Sigmoid colon (tissue), 3 donors: ENCODE data around the gene AMBRA1.

Experiments used
- POLR2A ChIP-seq, 2 donors: fragments of 450-650 bp; IDR thresholded peaks; one replicate each; pipeline ENCODE4 v1.6.1; 2016; ENCODE audit warnings: antibody characterized with exemption in 2 of 2, mild to moderate bottlenecking in 2 of 2, moderate library complexity in 2 of 2
- TF ChIP-seq, protein P1 (sequence below), 4 experiments: fragments of 450-650 bp in 3 of 4; fragments of 200-600 bp in 1 of 4; IDR thresholded peaks; one replicate each; pipeline ENCODE4 v1.5.1; 2016 to 2019; ENCODE audit warnings: antibody characterized with exemption in 4 of 4, mild to moderate bottlenecking in 3 of 4, moderate library complexity in 2 of 4

- TF ChIP-seq, protein P1, sequence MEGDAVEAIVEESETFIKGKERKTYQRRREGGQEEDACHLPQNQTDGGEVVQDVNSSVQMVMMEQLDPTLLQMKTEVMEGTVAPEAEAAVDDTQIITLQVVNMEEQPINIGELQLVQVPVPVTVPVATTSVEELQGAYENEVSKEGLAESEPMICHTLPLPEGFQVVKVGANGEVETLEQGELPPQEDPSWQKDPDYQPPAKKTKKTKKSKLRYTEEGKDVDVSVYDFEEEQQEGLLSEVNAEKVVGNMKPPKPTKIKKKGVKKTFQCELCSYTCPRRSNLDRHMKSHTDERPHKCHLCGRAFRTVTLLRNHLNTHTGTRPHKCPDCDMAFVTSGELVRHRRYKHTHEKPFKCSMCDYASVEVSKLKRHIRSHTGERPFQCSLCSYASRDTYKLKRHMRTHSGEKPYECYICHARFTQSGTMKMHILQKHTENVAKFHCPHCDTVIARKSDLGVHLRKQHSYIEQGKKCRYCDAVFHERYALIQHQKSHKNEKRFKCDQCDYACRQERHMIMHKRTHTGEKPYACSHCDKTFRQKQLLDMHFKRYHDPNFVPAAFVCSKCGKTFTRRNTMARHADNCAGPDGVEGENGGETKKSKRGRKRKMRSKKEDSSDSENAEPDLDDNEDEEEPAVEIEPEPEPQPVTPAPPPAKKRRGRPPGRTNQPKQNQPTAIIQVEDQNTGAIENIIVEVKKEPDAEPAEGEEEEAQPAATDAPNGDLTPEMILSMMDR (IDR thresholded peaks at IDR 0.05), result no peak
- TF ChIP-seq POLR2A (IDR thresholded peaks at IDR 0.05), result no peak
These were observed 155.6 kb downstream of the AMBRA1 start for GRCh38 chr11:46438211-46438610.
